NCI-H128 (cell line): ENCODE data around the gene MYOF.
"Not testable (repeated sequence)": the region's sequence is repeated elsewhere in the genome, so short reads cannot be mapped to it uniquely, and the experiment has no call there.

ENCODE experiments used
- DNase-seq: peaks from one replicate; lab custom pipeline; 2025; ENCODE audit not compliant: unreplicated experiment; lab: John Stamatoyannopoulos, UW

Gene MYOF

DNA sequence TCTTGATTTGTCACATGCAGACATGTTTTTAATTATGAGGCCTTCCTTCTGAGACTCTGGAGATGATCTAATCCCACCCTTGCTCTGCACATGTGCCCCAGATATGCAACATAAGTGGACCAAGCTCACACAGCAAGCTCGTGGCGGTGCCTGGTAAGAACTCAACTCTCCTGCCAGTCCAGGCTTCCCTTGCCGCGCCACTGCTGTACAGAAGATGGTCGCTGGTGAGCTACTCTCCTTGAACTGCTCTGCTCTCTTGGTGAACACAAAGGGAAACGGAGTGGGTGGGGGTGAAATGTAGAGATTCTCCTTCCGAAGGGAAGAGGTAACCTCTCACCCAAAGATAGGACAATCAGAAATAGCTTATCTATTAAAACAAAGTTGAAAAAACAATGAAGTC lies 25.7 kb downstream of the MYOF start:
- no peak for DNase-seq

DNA sequence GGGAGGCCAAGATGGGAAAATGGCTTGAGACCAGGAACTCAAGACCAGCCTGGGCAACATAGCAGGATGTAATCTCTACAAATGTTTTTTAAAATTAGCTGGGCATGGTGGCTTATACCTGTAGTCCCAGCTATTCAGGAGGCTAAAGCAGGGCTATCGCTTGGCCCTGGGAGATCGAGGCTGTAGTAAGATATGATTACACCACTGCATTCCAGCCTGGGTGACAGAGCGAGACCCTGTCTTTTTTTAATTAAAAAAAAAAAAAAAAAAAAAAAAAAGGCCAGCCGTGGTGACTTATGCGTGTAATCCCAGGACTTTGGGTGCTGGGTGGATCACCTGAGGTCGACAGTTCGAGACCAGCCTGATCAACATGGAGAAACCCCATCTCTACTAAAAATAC lies 27.4 kb downstream of the MYOF start:
- DNase-seq, result no peak

DNA sequence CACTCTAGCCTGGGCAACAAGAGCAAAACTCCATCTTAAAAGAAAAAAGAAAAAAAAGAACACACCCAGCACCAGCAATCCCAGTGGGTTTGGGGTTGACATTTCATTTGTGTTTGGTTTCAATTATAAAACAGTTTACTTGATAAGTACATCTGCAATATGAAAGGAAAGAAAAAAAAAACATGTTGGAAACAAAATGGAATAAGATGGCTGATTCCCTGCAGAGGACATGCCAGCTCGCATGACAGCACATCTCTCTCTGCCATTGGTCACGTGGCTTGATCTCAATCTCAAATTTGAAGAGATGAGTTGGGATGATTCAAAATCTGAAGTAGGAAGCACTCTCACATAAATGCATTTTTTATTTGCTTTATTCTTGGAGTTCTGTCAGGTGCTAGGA lies 28.0 kb downstream of the MYOF start:
- no peak for DNase-seq

DNA sequence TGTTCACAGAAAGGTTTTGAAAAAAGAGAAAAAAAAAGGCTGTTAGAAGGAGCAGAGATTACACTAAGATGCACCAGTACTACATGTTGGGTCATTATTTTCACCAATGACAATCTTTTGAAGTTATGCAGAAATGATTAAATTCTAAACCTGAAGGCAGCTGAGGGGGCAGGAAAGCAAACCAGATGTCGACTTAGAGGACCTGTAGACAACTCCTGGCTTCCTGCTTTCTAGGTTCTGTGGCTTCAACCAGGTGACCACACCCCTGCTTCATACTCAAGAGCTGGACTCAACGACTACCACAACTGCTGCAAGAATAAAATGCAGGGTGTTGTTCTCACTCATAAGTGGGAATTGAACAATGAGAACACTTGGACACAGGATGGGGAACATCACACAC lies 30.0 kb downstream of the MYOF start:
- DNase-seq, result no peak

DNA sequence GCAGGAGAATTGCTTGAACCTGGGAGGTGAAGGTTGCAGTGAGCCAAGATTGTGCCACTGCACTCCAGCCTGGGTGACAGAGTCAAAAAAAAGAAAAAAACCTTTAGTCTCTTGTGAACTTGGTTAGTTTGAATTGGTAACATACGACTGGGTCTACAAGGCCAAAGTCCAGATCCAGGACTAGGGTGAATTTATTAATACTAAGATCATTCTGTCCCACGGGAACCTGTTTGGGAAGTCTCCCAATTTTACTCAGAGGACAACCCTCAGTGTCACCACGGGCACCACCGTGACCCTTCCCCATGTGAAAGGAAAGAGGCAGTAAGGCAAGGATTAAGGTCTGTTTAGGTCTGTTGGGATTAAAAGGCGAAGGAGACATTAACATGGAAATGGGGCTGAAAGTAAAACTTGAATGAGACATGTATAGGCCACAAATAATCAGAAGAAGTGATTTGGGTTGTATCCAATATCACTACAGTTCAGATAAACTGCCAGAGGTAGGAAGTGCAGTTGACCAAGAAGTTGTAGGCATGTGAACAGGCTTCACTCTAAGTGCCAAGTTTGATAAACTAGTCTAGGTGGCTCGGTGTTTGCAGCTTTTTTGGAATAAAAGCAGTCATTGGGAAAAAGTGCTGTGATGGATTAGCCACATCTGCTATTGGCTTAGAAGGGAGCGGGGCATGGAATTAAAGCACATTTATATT lies 30.7 kb downstream of the MYOF start:
- no peak for DNase-seq

DNA sequence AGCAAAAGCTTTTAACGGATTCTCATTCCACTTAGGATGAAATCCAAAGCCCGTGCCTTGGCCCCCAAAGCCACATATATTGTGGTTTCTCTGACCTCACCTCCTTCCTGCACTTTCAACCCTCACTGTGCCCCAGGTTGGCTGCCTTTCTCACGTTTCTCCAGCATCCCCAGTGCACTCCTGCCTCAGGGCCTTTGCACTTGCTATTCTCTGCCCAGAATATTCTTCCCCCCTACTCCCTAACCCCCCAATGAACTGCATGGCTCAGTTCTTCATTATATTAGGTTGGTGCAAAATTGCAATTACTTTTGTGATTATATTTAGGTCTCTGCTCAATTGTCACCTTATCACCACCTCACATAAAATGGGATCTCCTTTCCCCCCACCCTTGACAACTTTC lies 34.2 kb downstream of the MYOF start:
- DNase-seq, result no peak

DNA sequence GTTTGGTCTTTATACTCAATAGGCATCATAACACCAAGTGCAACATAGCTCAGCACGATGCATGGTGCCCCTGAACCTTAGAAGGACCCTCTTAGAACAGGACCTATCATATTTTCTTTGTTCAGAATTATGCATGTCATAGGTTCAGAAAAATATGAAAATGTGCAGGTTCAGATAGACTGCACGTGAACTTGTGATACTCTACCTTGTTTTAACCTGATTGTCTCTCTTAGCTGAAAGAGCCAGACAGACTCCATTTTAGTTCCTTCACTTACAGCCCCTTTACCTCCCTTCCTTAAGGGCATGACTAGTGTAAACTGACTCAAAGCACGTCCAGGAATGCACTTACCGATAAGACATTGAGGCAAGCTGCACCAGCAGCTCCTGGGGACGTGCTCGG lies 35.1 kb downstream of the MYOF start:
- no peak for DNase-seq

DNA sequence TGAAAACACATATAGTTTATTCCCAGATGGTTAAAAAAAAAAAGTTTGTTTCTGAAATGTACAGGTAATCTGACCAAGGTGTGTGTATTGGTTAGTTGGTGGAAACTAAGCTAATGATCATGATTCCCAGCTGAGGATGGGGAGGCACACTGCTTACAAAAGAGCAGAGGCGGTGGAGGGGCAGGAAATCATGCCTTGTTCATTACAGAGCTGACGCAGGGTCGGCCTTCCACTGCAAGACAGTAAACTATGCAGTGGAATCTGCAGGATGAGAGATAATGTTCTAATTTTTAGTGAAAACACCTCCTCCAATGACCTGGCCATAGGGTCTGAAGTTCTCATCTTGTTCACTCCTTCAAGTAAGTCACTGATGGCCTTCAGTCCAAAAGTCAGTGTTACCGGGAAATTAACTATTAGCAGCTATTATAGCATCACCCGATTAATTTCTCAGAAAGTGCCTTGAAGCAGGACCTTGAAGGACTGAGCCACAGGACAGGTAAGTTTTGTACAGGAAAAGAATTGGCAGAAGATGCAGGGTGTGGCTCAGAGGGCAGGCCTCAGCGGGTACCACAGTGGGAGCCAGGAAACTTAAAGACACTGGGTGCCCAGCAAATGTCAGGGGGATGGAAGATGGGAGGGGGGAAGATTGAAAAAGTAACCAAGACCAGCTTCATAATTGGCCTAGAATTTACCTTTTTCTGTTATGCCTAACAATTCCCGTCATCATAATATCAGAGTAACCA lies 36.0 kb downstream of the MYOF start:
- no peak for DNase-seq

DNA sequence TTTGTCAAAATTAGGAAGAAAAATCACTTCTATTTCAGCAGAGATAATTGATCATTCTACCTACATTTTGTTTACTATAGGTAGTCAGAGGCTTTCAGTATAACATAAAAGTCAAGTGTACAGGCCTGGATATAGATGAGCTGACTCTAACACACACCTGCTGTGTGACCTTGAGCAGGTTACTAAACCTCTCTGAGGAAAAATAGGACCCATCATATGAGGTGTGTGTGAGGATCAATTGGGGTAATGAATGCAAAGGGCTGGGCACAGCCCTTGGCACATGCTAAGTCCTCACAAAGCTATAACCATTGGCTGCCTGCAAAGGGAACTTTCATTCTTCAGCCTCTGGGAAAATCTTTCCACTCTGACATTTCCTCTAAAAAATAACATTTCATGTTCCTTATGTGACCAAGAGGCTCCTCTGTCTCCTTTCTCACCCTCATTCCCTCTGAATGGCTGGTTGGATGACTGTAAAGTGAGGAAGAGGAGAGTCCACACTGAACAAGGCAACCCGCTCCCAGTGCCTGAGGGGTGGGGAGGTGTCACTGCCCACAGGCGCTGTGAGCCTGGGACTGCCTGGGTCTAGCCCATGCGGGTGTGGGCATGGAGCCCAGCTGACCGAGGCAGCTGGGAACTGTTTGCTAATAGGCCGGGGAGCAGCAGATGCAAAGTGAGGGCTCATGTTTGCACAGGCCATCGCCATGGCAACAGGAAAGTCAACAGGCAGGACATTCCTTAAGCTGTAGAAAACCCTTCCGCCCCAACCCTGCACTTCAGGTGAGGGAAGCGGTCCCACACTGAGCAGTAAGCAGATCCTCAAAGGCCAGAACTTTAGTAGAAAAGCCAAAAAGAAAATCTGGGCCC lies 36.8 kb downstream of the MYOF start:
- peak; percentile 5 for DNase-seq

DNA sequence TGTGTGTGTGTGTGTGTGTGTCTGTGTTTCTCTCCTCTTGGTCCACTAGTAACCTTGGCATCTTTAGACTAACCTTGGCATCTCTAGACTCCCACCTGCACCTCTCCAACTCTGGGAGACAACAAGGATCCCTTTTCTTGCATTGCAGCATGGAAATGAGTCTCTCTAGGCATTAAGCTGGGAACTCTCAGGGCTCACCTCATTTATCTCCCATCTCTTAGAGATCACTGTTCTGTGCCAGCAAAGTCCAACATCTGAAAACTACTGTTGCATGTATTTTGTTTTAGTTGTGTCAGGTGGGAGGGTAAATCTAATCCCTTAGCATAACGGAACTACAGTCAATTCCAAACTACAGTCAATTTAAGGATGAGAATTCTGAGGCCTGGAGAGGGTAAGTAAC lies 38.7 kb downstream of the MYOF start:
- DNase-seq, result no peak

DNA sequence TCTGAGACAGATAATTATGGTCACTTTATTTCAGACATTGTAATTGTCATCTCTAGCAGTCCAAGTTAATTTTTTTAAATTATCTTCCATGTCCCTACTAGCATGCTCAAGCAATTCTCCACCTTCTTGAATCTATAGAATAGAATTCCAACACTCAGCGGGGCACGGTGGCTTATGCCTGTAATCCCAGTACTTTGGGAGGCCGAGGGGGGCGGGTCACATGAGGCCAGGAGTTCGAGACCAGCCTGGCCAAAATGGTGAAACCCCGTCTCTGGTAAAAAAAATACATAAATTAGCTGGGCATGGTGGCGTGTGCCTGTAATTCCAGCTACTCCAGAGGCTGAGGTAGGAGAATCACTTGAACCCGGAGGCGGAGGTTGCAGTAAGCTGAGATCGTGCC lies 39.4 kb downstream of the MYOF start:
- not testable (repeated sequence) for DNase-seq

DNA sequence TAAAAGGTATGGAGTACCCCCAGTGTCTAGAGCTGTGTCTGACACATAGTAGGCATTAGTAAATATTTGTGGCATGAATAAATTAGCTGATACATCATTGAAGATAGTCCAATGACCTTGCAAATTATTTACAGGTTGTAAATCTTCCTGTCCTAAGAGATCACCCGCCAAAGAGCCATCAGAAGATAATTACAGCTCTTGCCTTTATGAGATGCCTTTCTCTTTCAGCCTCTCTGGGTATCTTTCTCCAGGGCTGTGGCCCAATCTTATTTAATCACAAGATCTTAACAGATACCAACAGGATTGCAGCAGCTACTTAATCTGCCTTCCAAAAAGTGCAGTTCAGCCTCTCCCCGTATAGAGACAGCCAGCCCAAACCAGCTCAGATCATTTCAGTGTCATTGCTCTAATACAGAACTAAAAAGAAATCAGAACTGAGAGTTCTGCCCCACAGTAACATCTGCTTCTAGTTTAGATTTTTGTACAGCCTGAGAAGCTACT lies 41.5 kb downstream of the MYOF start:
- DNase-seq, result no peak

DNA sequence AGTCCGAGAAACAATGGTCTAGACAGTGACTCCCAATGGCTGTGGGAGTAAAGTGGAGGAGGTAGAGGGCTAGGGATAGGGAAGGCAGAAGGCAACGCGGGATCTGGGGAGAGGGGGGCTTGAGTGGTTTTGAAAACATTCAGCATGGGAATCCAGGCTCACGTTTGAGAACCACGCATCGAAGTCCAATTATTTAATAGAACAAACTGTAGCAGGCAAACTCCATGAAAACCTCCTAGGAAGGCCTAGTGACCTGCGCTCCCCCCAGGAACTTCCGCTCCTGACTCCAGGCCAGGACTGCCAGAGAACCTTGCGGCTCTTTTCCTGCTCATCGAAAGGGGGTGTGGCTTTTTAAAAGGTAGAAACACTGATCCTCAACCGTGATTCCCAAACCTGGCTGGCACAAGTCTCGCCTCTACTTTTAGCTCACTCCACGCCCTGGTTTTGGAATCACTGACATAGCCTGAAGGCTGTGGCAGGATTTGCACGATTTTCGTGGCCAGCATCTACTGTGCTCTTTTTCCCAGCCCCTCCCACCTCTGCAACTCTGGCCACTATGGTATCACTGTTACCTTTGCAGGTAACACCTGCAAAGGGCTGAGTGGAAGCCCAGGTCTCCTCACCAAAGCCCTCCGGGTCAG lies 43.4 kb downstream of the MYOF start:
- DNase-seq, result no peak

DNA sequence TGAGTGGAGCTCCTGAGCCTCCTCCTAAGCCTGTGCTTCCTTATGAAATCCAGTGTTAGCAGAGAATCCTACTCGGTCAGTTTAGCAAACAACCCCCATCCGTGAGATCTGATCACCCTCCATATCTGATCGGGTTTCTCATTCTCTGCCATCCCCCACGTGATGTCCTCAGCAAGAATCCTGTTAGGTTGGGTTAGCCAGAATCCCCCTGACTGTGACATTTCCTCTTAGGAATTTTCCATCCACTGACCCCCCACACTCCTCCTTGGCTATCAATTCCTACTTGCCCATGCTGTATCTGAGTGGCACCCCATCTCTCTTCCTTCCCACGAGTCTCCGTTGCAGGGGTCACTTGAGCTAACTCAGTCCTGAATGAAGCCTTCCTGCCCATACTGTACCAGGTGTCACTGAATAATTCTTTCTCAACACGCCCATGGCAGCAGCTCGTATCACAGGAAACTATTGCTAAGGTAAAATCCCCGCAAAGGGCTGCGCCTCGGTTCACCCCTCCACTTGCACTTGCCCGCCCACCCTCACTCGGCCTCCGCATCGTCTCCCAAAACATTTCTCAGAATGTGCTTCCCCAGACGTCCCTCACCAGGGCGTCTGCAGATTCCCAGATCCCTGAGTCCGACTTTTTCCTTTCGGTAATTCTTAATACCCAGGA lies 44.1 kb downstream of the MYOF start:
- no peak for DNase-seq

DNA sequence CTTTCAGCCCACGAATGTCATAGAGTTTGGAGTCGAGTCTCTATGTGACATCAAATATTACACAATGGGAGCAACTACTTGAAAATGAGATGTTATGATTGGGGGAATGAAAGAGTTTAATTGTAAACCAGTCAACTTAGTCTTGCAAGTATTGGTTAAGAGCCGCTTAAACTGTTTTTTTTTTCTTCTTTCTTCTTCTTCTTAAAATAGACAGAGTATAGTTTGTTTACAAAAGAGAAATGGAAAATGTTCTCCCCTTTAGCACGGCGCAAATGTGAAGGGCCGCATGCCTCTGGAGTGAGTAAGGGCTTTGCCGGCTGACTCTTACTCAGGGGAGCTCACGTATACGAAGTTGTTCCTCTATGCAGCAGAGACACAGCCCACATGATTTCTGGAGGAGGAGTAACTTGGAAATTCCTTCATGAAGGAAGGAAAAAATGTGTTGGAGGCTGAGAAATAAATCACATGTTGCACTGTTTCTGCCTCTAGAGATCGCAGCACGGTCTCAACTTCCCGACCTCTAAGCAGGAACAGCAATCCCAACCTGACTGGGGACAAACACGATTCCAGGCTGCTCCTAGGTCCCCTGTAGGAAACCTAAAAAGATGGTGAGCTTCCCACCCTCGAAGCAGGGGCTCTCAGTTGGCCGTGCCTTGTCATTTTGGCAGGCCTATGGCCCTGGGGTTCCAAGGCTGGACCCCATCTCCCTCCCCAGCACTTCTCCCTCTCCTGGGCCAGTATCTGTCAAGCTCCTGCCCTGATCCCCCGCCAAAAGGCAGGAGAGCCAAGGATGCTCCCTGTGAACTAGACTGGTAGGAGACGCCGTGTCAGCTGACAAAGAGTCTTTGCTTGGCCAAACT lies 44.8 kb downstream of the MYOF start:
- no peak for DNase-seq

DNA sequence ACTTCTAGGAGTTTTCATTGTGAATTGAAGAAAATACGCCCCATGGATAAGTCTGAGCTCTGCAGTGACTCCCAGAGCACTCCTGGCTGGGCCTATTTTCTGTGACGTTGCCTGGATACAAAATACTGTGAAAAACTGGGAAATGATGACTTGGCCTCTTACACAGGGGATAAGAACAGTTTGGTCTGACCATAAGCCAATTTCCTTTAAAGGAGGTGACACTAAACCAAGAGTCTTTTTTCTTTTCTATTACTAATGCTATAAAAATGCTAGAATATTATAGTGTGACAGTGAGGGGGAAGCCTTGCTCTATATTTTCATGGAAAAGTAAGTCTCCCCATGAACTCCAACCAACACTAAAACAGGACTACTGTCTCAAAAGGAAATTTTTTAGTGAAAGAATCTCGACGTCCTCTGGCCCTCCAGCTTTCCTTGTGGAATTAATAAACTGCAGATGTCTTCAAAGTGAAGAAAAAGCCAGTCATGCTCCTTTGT lies 45.5 kb downstream of the MYOF start:
- no peak for DNase-seq

DNA sequence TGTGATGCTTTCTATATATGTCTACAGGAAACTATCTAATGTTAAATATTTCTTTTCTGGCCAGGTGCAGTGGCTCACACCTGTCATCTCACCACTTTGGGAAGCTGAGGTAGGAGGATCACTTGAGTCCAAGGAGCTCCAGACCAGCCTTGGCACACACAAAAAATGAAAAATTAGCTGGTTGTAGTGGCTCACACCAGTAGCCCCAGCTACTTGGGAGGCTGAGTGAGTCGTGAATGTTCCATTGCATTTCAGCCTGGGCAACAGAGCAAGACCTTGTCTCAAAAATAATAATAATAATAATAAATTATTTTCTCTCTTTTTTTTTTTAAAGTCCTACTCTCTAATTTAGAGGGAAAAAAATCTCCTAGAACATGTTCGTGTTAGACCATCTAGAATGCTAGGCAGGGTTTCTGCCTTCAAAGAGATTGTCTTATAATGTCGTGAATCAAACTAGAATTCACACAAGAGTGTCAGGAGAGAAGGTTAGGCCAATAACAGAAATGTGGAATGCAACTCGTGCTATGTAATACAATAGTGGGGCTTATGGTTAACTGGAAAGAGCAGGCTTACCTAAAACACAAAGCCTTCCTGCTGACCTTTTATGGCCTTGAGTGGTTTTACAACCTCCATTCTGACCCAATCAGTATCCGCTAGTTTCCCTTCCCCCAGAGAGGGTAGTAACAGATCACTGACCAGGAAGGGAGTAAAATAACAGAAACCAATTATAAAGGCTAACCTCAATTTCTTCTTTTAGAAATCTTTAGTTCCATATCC lies 46.3 kb downstream of the MYOF start:
- DNase-seq, result no peak

DNA sequence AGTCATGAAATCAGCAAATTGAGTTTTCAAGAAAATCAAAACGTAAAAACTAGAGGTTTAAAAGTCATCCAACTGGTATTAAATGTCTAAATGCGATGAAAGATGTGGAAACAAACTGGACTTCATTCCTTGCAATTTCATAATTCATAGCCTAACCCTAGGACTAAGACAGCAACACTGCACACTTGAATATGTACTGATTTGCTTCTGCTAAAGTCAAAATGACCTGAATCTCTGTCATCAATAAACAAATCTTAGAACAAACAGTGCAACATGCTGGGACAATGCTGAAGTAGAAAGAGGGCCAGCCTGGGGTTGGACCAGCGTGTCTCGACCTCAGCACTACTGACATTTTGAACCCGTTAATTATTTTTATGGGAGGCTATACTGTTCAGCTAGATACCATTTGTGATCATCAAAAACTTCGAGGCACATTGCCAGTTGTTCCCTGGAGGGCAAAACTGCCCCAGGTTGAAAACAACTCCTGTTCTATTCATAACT lies 47.1 kb downstream of the MYOF start:
- no peak for DNase-seq

DNA sequence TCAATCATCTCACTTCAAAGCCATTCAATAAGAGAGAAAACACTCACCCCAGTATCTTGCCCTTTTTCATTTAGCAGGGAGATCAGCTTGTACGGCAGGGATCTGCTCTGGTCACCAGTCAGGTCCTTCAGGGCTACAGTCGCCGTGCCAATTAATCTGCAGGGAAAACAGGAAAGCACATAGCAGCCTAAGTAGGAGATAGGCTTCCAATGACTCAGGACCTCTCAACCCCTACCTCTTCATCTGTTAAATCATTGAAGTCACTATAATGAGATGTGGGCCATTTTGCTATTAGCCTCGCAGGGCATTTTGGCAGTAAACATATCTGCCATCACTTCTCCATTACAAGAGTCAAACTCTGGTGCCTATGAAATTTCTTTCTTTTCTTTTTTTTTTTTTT lies 50.8 kb downstream of the MYOF start:
- DNase-seq, result no peak
